ENCODE results near the gene MS4A10. TPM values are rescaled to one million over a fixed set of nuclear protein-coding genes. Genes with fewer than 3 reads are reported as not detected.

Gene MS4A10
- total and polyA plus RNA-seq, 4 donors, result not detected

- DNase-seq (ENCODE audit: low spot score), result no peak
- Histone ChIP-seq H3K36me3 (ENCODE audit: control insufficient read depth in 4 of 4, insufficient read depth in 3 of 4, low read depth in 1 of 4, low read length in 3 of 4) (no peaks in the 10 kb centered on the region), H3K9me3 (ENCODE audit: control insufficient read depth in 4 of 4, low read length in 3 of 4) (peaks cover 0 to 5% (median 3%) of the 10 kb centered on the region in 4 donors), H3K9ac (ENCODE audit: low read depth in 1 of 2, low read length in 2 of 2) (no peak overlapping the region), H3K4me1 (ENCODE audit: control insufficient read depth in 4 of 4, insufficient read depth in 4 of 4, low read length in 3 of 4) (no peaks in the 10 kb centered on the region), H3K27me3 (ENCODE audit: control insufficient read depth in 4 of 4, insufficient read depth in 4 of 4, low read length in 3 of 4) (no peaks in the 10 kb centered on the region), H3K27ac (ENCODE audit: low read depth in 1 of 2, low read length in 2 of 2) (no peak overlapping the region), H3K4me3 (ENCODE audit: low read depth in 1 of 3, low read length in 3 of 3) (no peak overlapping the region)
- TF ChIP-seq JUND (IDR thresholded peaks at IDR 0.05) (no peak), ZBTB33 (IDR thresholded peaks at IDR 0.05) (no peak), REST (IDR thresholded peaks at IDR 0.05) (no peak), CTCF (IDR thresholded peaks at IDR 0.05; ENCODE audit: low read depth, low read length, missing input control) (no peak), HNF4A (conservative IDR thresholded peaks at IDR 0.05) (no peak), GABPA (IDR thresholded peaks at IDR 0.05 in 1 of 2, conservative IDR thresholded peaks at IDR 0.05 in 1 of 2) (no peak), FOXA1 (IDR thresholded peaks at IDR 0.05) (no peak), RXRA (IDR thresholded peaks at IDR 0.05) (no peak), RAD21 (IDR thresholded peaks at IDR 0.05) (no peak), EGR1 (IDR thresholded peaks at IDR 0.05; ENCODE audit: low read depth in 2 of 2) (no peak), NR2F2 (IDR thresholded peaks at IDR 0.05) (no peak), FOXA2 (IDR thresholded peaks at IDR 0.05) (no peak), YY1 (IDR thresholded peaks at IDR 0.05) (no peak), SP1 (IDR thresholded peaks at IDR 0.05) (no peak), TAF1 (conservative IDR thresholded peaks at IDR 0.05) (no peak), HNF4G (IDR thresholded peaks at IDR 0.05) (no peak)
- TF ChIP-seq, protein P1, sequence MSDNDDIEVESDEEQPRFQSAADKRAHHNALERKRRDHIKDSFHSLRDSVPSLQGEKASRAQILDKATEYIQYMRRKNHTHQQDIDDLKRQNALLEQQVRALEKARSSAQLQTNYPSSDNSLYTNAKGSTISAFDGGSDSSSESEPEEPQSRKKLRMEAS (IDR thresholded peaks at IDR 0.05), result no peak
- TF ChIP-seq, protein P2, sequence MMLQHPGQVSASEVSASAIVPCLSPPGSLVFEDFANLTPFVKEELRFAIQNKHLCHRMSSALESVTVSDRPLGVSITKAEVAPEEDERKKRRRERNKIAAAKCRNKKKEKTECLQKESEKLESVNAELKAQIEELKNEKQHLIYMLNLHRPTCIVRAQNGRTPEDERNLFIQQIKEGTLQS (IDR thresholded peaks at IDR 0.05), result no peak
- 72% methylated on average over 4 of the region's 4 CpGs for WGBS
Measured at GRCh38 chr11:60818057-60818456, 32.9 kb downstream of the MS4A10 start.
